HEK293 (cell line): ENCODE measurements around the gene NEUROD4.

Experiments
- ATF2 ChIP-seq: fragments of 450-650 bp; formaldehyde crosslinking; IDR thresholded peaks from 2 replicates; pipeline ENCODE4 v1.5.1; 2016; ENCODE audit warnings: missing biosample characterization, missing genetic modification characterization, low read depth
- CTCF ChIP-seq: fragments of 450-650 bp; formaldehyde crosslinking; IDR thresholded peaks from 2 replicates; pipeline ENCODE4 v1.5.1; 2016; ENCODE audit warnings: missing biosample characterization, missing genetic modification characterization
- HOXA7 ChIP-seq: sonication (generic); formaldehyde crosslinking; IDR thresholded peaks from 2 replicates; pipeline ENCODE4 v1.8.1; 2022; ENCODE audit warnings: missing genetic modification reagents, borderline replicate concordance
- PATZ1 ChIP-seq: fragments of 450-650 bp; formaldehyde crosslinking; IDR thresholded peaks from 2 replicates; pipeline ENCODE4 v1.5.1; 2016; ENCODE audit warnings: missing biosample characterization, missing genetic modification characterization
- TCF7L2 ChIP-seq: IDR thresholded peaks from 2 replicates; pipeline ENCODE4 v1.6.1; 2011; ENCODE audit warnings: low read depth, mild to moderate bottlenecking, inconsistent platforms, low read length, moderate library complexity, borderline replicate concordance
- ZNF274 ChIP-seq, 2 experiments: fragments of 200-500 bp in 1 of 2; fragments of 450-650 bp in 1 of 2; sonication (Bioruptor generic) in 1 of 2; formaldehyde crosslinking in 1 of 2; IDR thresholded peaks; 2 replicates each; pipeline versions ENCODE4 v1.5.1 to v1.6.1; 2014 to 2016; ENCODE audit warnings: borderline replicate concordance in 1 of 2, inconsistent platforms in 1 of 2, low read length in 1 of 2, missing biosample characterization in 1 of 2, missing genetic modification characterization in 1 of 2
- ZNF707 ChIP-seq: fragments of 450-650 bp; formaldehyde crosslinking; IDR thresholded peaks from 2 replicates; pipeline ENCODE4 v1.5.1; 2016; ENCODE audit warnings: missing biosample characterization, missing genetic modification characterization

GRCh38 chr12:55068416-55069010, 48.7 kb downstream of the NEUROD4 start:
- TF ChIP-seq PATZ1 (tag by site-specific recombination) (no peak), ATF2 (no peak), ZNF707 (tag by site-specific recombination) (no peak), CTCF (tag by site-specific recombination) (no peak), HOXA7 (CRISPR knock-in tag) (no peak), ZNF274 (IDR thresholded peaks at IDR 0.05; ENCODE audit: low read length) (no peak), ZNF274 (tag by site-specific recombination; IDR thresholded peaks at IDR 0.05; ENCODE audit: borderline replicate concordance) (no peak), TCF7L2 (no peak)
